Activated naive CD8-positive, alpha-beta T cell treated with anti-CD3 and anti-CD28 coated beads for 36 hours (primary cell): ENCODE results near the gene PDE11A. TPM values are rescaled to one million over a fixed set of nuclear protein-coding genes. Genes with fewer than 3 reads are reported as not detected.

Experiments
- DNase-seq: peaks from one replicate; pipeline ENCODE4 v3.0.0; 2021
- H3K27ac Mint-ChIP-seq: one replicate; pipeline ENCODE4 v1.8.0; 2022; ENCODE audit warnings: mild to moderate bottlenecking, moderate library complexity, mixed read lengths
- H3K27me3 Mint-ChIP-seq: one replicate; pipeline ENCODE4 v1.8.0; 2022; ENCODE audit warnings: mild to moderate bottlenecking, mixed read lengths
- H3K36me3 Mint-ChIP-seq: one replicate; pipeline ENCODE4 v1.8.0; 2021; ENCODE audit warnings: mild to moderate bottlenecking, mixed read lengths
- H3K4me1 Mint-ChIP-seq: one replicate; pipeline ENCODE4 v1.8.0; 2021; ENCODE audit warnings: mixed read lengths
- H3K4me3 Mint-ChIP-seq: one replicate; pipeline ENCODE4 v1.8.0; 2022; ENCODE audit warnings: mild to moderate bottlenecking, moderate library complexity, mixed read lengths
- H3K9me3 Mint-ChIP-seq: one replicate; pipeline ENCODE4 v1.8.0; 2022; ENCODE audit warnings: mixed read lengths
- total RNA-seq, 2 experiments: library from RNA; stranded (reverse); gene quantifications; one replicate each; pipeline ENCODE4 v1.2.3, GENCODE V29; 2021

The PDE11A gene
- total RNA-seq, 2 experiments from 2014 or later: 0.10 TPM; not detected in 1

GRCh38 chr2:177635696-177636095 is 436.9 kb downstream of the PDE11A start:
- no peaks in the 10 kb centered on the region for H3K27me3 Mint-ChIP-seq
- H3K36me3 Mint-ChIP-seq: no peaks in the 10 kb centered on the region
- no peak overlapping the region for H3K27ac Mint-ChIP-seq
- H3K9me3 Mint-ChIP-seq: no peaks in the 10 kb centered on the region
- H3K4me1 Mint-ChIP-seq: no peaks in the 10 kb centered on the region
- no peak for DNase-seq
- H3K4me3 Mint-ChIP-seq: no peak overlapping the region

- Mint-ChIP-seq H3K27me3 (peaks cover 4% of the 10 kb centered on the region), H3K36me3 (no peaks in the 10 kb centered on the region), H3K9me3 (no peaks in the 10 kb centered on the region), H3K4me1 (no peaks in the 10 kb centered on the region), H3K4me3 (no peak overlapping the region), H3K27ac (no peak overlapping the region)
- no peak for DNase-seq
Measured at GRCh38 chr2:177633910-177634294, 438.7 kb downstream of the PDE11A start.

GRCh38 chr2:177633111-177633510 is 439.5 kb downstream of the PDE11A start:
- Mint-ChIP-seq H3K4me1 (no peaks in the 10 kb centered on the region), H3K27me3 (peaks cover 4% of the 10 kb centered on the region), H3K36me3 (no peaks in the 10 kb centered on the region), H3K27ac (no peak overlapping the region), H3K9me3 (no peaks in the 10 kb centered on the region), H3K4me3 (no peak overlapping the region)
- DNase-seq: no peak

- no peak for DNase-seq
- Mint-ChIP-seq H3K9me3 (no peaks in the 10 kb centered on the region), H3K27ac (no peak overlapping the region), H3K27me3 (peaks cover 8% of the 10 kb centered on the region), H3K36me3 (no peaks in the 10 kb centered on the region), H3K4me3 (no peak overlapping the region), H3K4me1 (peaks cover under 1% of the 10 kb centered on the region)
Measured at GRCh38 chr2:177631680-177632079, 440.9 kb downstream of the PDE11A start.

GRCh38 chr2:177629357-177630024 is 443.1 kb downstream of the PDE11A start:
- no peak overlapping the region for H3K27ac Mint-ChIP-seq
- no peak overlapping the region for H3K4me3 Mint-ChIP-seq
- H3K9me3 Mint-ChIP-seq: no peaks in the 10 kb centered on the region
- H3K36me3 Mint-ChIP-seq: no peaks in the 10 kb centered on the region
- no peak for DNase-seq
- H3K27me3 Mint-ChIP-seq: peaks cover 8% of the 10 kb centered on the region
- peaks cover 7% of the 10 kb centered on the region for H3K4me1 Mint-ChIP-seq

- Mint-ChIP-seq H3K4me1 (peaks cover 7% of the 10 kb centered on the region), H3K27me3 (peaks cover 8% of the 10 kb centered on the region), H3K9me3 (no peaks in the 10 kb centered on the region), H3K4me3 (no peak overlapping the region), H3K27ac (no peak overlapping the region), H3K36me3 (no peaks in the 10 kb centered on the region)
- DNase-seq: no peak
Measured at GRCh38 chr2:177628831-177629230, 443.7 kb downstream of the PDE11A start.

- H3K36me3 Mint-ChIP-seq: no peaks in the 10 kb centered on the region
- H3K4me1 Mint-ChIP-seq: peaks cover 7% of the 10 kb centered on the region
- no peak overlapping the region for H3K27ac Mint-ChIP-seq
- no peaks in the 10 kb centered on the region for H3K9me3 Mint-ChIP-seq
- H3K27me3 Mint-ChIP-seq: peaks cover 8% of the 10 kb centered on the region
- peak; percentile 7 for DNase-seq
- no peak overlapping the region for H3K4me3 Mint-ChIP-seq
Measured at GRCh38 chr2:177625744-177626650, 446.6 kb downstream of the PDE11A start.

GRCh38 chr2:177622521-177622920 is 450.1 kb downstream of the PDE11A start:
- no peak for DNase-seq
- Mint-ChIP-seq H3K4me3 (no peak overlapping the region), H3K9me3 (no peaks in the 10 kb centered on the region), H3K27me3 (peaks cover 4% of the 10 kb centered on the region), H3K27ac (no peak overlapping the region), H3K4me1 (peaks cover 7% of the 10 kb centered on the region), H3K36me3 (no peaks in the 10 kb centered on the region)

GRCh38 chr2:177619986-177620385 is 452.6 kb downstream of the PDE11A start:
- H3K4me3 Mint-ChIP-seq: no peak overlapping the region
- peaks cover 3% of the 10 kb centered on the region for H3K27me3 Mint-ChIP-seq
- no peaks in the 10 kb centered on the region for H3K4me1 Mint-ChIP-seq
- no peak for DNase-seq
- H3K27ac Mint-ChIP-seq: no peak overlapping the region
- H3K9me3 Mint-ChIP-seq: peaks cover 2% of the 10 kb centered on the region
- H3K36me3 Mint-ChIP-seq: peaks cover under 1% of the 10 kb centered on the region

- Mint-ChIP-seq H3K4me3 (peak overlapping the region; percentile 89), H3K36me3 (peaks cover 3% of the 10 kb centered on the region), H3K4me1 (no peaks in the 10 kb centered on the region), H3K27ac (peak overlapping the region; percentile 98), H3K9me3 (peaks cover 2% of the 10 kb centered on the region), H3K27me3 (peaks cover 3% of the 10 kb centered on the region)
- DNase-seq: no peak
Measured at GRCh38 chr2:177619461-177619860, 453.1 kb downstream of the PDE11A start.

- H3K27me3 Mint-ChIP-seq: peaks cover 3% of the 10 kb centered on the region
- H3K9me3 Mint-ChIP-seq: peaks cover 2% of the 10 kb centered on the region
Measured at GRCh38 chr2:177618255-177619253, 454.0 kb downstream of the PDE11A start.

GRCh38 chr2:177617849-177618248 is 454.7 kb downstream of the PDE11A start:
- Mint-ChIP-seq H3K36me3 (peaks cover 3% of the 10 kb centered on the region), H3K9me3 (peaks cover 2% of the 10 kb centered on the region), H3K27me3 (peaks cover 3% of the 10 kb centered on the region), H3K27ac (peak overlapping the region; percentile 98), H3K4me3 (peak overlapping the region; percentile 89), H3K4me1 (no peaks in the 10 kb centered on the region)
- DNase-seq: no peak

More at GRCh38 chr2:177618255-177619253, 454.0 kb downstream of the PDE11A start:
- peak overlapping the region; percentile 89 for H3K4me3 Mint-ChIP-seq
- DNase-seq: peak; percentile 89
- peaks cover 3% of the 10 kb centered on the region for H3K36me3 Mint-ChIP-seq
- peak overlapping the region; percentile 98 for H3K27ac Mint-ChIP-seq
- no peaks in the 10 kb centered on the region for H3K4me1 Mint-ChIP-seq

GRCh38 chr2:177616731-177617130 is 455.8 kb downstream of the PDE11A start:
- H3K4me1 Mint-ChIP-seq: no peaks in the 10 kb centered on the region
- no peak for DNase-seq
- peaks cover 3% of the 10 kb centered on the region for H3K27me3 Mint-ChIP-seq
- no peak overlapping the region for H3K27ac Mint-ChIP-seq
- H3K9me3 Mint-ChIP-seq: peaks cover 2% of the 10 kb centered on the region
- peaks cover 3% of the 10 kb centered on the region for H3K36me3 Mint-ChIP-seq
- H3K4me3 Mint-ChIP-seq: no peak overlapping the region

GRCh38 chr2:177616066-177616465 is 456.5 kb downstream of the PDE11A start:
- peaks cover 3% of the 10 kb centered on the region for H3K27me3 Mint-ChIP-seq
- peaks cover 3% of the 10 kb centered on the region for H3K36me3 Mint-ChIP-seq
- H3K4me1 Mint-ChIP-seq: no peaks in the 10 kb centered on the region
- no peak for DNase-seq
- peaks cover 2% of the 10 kb centered on the region for H3K9me3 Mint-ChIP-seq
- no peak overlapping the region for H3K4me3 Mint-ChIP-seq
- no peak overlapping the region for H3K27ac Mint-ChIP-seq
